BE2C (cell line): ENCODE results near the gene KCNH2.

Source experiments
- DNase-seq: peaks from one replicate; pipeline ENCODE4 v3.0.0-alpha.2; 2020
- H3K27me3 ChIP-seq: fragments of 250-450 bp; sonication (Bioruptor Pico); 2 replicates; pipeline ENCODE4 v1.5.1; 2020; ENCODE audit warnings: mild to moderate bottlenecking
- H3K36me3 ChIP-seq: fragments of 250-450 bp; sonication (Bioruptor Pico); 2 replicates; pipeline ENCODE4 v1.5.1; 2020; ENCODE audit warnings: mild to moderate bottlenecking
- H3K4me1 ChIP-seq: fragments of 250-450 bp; sonication (Bioruptor Pico); 2 replicates; pipeline ENCODE4 v1.5.1; 2020
- H3K4me3 ChIP-seq: 2 replicates; pipeline ENCODE4 v1.5.1; 2011; ENCODE audit warnings: low read depth, low read length
- H3K9me3 ChIP-seq: fragments of 250-450 bp; sonication (Bioruptor Pico); 2 replicates; pipeline ENCODE4 v1.5.1; 2020
- TF ChIP-seq, protein P1 (sequence below): IDR thresholded peaks from 2 replicates; pipeline ENCODE4 v1.5.1; 2012; ENCODE audit warnings: mild to moderate bottlenecking, low read depth, low read length

Gene KCNH2

GRCh38 chr7:150909200-150909995, 68.7 kb downstream of the KCNH2 start:
- H3K4me1 ChIP-seq: peaks cover 6% of the 10 kb centered on the region
- no peak overlapping the region for H3K4me3 ChIP-seq
- no peaks in the 10 kb centered on the region for H3K9me3 ChIP-seq
- H3K36me3 ChIP-seq: no peaks in the 10 kb centered on the region
- TF ChIP-seq, protein P1, sequence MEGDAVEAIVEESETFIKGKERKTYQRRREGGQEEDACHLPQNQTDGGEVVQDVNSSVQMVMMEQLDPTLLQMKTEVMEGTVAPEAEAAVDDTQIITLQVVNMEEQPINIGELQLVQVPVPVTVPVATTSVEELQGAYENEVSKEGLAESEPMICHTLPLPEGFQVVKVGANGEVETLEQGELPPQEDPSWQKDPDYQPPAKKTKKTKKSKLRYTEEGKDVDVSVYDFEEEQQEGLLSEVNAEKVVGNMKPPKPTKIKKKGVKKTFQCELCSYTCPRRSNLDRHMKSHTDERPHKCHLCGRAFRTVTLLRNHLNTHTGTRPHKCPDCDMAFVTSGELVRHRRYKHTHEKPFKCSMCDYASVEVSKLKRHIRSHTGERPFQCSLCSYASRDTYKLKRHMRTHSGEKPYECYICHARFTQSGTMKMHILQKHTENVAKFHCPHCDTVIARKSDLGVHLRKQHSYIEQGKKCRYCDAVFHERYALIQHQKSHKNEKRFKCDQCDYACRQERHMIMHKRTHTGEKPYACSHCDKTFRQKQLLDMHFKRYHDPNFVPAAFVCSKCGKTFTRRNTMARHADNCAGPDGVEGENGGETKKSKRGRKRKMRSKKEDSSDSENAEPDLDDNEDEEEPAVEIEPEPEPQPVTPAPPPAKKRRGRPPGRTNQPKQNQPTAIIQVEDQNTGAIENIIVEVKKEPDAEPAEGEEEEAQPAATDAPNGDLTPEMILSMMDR: no peak
- H3K27me3 ChIP-seq: no peaks in the 10 kb centered on the region
- no peak for DNase-seq

DNA sequence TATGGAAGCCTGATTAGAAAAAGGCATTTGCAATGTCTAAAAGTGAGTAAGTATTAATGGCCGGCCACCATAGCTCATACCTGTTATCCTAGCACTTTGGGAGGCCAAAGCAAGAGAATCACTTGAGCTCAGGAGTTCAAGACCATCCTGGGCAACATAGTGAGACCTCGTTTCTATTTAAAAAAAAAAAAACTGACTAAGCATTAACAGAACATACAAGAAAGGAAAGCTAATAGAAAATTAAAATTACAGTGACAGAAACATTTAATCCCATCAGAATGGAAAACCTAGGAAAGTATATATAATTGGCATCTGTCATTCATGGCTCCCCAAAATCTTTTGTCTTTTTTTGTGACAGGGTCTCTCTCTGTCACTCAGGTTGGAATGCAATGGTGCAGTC, 69.9 kb downstream of the KCNH2 start:
- Histone ChIP-seq H3K4me3 (no peak overlapping the region), H3K27me3 (no peaks in the 10 kb centered on the region), H3K9me3 (no peaks in the 10 kb centered on the region), H3K4me1 (no peaks in the 10 kb centered on the region; the same call in 1 of the 2 replicates), H3K36me3 (no peaks in the 10 kb centered on the region)
- no peak for DNase-seq
- TF ChIP-seq, protein P1: no peak

GRCh38 chr7:150904011-150904909, 73.9 kb downstream of the KCNH2 start:
- Histone ChIP-seq H3K4me1 (peaks cover 10% of the 10 kb centered on the region), H3K4me3 (no peak overlapping the region), H3K27me3 (no peaks in the 10 kb centered on the region), H3K9me3 (no peaks in the 10 kb centered on the region), H3K36me3 (no peaks in the 10 kb centered on the region)
- no peak for DNase-seq
- TF ChIP-seq, protein P1: no peak

DNA sequence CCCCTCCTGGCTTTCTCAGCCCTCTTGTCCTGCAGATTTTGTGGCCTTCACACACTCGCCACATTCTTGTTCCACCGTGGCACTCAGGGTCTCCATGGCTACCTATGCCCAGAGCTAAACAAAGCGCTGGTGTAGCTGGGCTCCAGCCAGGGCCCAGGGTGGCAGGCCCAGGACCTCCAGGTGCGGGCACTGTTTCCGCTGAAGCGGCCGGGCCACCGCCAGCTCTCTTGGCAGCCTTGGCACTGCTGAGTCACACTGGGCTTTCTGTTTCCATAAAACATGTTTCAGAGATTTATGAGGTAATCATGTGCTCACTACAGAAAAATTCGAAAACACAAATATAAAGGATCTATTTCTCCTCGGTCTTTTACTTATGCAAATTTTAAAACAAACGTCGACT, 74.5 kb downstream of the KCNH2 start:
- TF ChIP-seq, protein P1: no peak
- Histone ChIP-seq H3K9me3 (no peaks in the 10 kb centered on the region), H3K27me3 (no peaks in the 10 kb centered on the region), H3K36me3 (no peaks in the 10 kb centered on the region), H3K4me1 (peaks cover 13% of the 10 kb centered on the region), H3K4me3 (no peak overlapping the region)
- DNase-seq: no peak

GRCh38 chr7:150902078-150903033, 75.8 kb downstream of the KCNH2 start:
- Histone ChIP-seq H3K4me3 (no peak overlapping the region), H3K9me3 (no peaks in the 10 kb centered on the region), H3K4me1 (peaks cover 13% of the 10 kb centered on the region), H3K27me3 (no peaks in the 10 kb centered on the region), H3K36me3 (no peaks in the 10 kb centered on the region)
- TF ChIP-seq, protein P1: no peak
- no peak for DNase-seq
